AG09309 (cell line): ENCODE data around the gene POFUT1.
"Not testable (repeated sequence)": the region's sequence is repeated elsewhere in the genome, so short reads cannot be mapped to it uniquely, and the experiment has no call there.

Experiments used
- DNase-seq: peaks from one replicate; pipeline ENCODE4 v3.0.0-alpha.2; 2010; ENCODE audit warnings: low read depth
- H3K4me3 ChIP-seq: 2 replicates; pipeline ENCODE4 v1.5.1; 2011; ENCODE audit warnings: mild to moderate bottlenecking, low read depth, low read length, moderate library complexity; ENCODE audit not compliant: control insufficient read depth
- TF ChIP-seq, protein P1 (sequence below): IDR thresholded peaks from 2 replicates; pipeline ENCODE4 v1.5.1; 2011; ENCODE audit warnings: mild to moderate bottlenecking, low read depth, low read length, inconsistent platforms; ENCODE audit not compliant: insufficient read depth, control insufficient read depth; ENCODE audit errors: missing control alignments

Gene POFUT1

DNA sequence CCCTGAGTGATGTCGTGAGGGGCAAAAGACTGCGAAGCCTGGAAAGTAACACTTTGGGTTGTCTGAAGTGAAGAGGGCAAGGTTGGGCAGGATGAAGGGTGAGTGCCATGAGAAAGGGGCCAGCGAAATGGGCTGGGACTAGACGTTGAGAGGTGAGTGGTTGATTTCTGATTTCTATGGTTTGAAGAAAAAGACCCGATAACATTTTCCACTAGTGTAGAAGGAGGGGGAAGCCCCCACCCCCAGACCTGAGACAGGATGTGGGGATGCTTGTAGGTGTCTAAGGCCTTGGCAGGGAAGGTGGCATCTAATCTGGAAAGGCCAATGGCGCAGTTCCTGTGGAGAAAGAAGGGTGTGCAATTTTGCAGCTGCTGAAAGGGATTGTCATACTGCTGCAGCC lies 44.5 kb downstream of the POFUT1 start:
- DNase-seq: no peak
- H3K4me3 ChIP-seq: no peak overlapping the region
- TF ChIP-seq, protein P1, sequence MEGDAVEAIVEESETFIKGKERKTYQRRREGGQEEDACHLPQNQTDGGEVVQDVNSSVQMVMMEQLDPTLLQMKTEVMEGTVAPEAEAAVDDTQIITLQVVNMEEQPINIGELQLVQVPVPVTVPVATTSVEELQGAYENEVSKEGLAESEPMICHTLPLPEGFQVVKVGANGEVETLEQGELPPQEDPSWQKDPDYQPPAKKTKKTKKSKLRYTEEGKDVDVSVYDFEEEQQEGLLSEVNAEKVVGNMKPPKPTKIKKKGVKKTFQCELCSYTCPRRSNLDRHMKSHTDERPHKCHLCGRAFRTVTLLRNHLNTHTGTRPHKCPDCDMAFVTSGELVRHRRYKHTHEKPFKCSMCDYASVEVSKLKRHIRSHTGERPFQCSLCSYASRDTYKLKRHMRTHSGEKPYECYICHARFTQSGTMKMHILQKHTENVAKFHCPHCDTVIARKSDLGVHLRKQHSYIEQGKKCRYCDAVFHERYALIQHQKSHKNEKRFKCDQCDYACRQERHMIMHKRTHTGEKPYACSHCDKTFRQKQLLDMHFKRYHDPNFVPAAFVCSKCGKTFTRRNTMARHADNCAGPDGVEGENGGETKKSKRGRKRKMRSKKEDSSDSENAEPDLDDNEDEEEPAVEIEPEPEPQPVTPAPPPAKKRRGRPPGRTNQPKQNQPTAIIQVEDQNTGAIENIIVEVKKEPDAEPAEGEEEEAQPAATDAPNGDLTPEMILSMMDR: no peak

DNA sequence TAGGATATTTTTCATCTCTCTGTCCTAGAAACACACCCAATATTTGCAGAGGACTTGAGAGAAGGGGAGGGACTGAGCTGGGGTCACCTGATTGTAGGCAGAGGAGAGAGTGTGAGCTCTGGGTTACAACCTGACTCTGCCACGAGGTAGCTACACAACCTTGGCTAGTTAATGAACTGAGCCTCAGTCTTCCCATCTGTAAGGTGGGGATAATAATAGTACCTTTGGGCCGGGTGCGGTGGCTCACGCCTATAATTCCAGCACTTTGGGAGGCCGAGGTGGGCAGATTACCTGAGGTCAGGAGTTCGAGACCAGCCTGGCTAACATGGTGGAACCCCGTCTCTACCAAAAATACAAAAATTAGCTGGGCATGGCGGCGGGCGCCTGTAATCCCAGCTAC lies 53.3 kb downstream of the POFUT1 start:
- DNase-seq, H3K4me3 ChIP-seq: not testable (repeated sequence)

DNA sequence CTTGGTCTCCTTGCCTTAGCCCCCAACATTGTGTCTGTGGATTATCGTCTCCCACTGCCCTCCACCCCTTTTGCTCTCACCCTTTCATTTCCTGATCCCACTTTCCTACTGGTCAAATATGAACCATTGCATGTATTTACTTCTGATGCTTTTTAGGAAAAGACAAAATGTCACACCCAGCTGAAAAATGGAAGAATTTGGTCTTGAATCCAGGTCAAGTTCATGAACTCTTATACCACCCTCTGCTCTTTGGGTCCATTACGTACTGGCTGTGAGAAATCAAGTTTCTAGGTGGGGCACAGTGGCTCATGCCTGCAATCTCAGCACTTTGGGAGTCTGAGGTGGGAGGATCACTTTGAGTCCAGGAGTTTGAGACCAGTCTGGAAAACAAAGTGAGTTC lies 54.0 kb downstream of the POFUT1 start:
- TF ChIP-seq, protein P1: no peak
- H3K4me3 ChIP-seq: no peak overlapping the region

DNA sequence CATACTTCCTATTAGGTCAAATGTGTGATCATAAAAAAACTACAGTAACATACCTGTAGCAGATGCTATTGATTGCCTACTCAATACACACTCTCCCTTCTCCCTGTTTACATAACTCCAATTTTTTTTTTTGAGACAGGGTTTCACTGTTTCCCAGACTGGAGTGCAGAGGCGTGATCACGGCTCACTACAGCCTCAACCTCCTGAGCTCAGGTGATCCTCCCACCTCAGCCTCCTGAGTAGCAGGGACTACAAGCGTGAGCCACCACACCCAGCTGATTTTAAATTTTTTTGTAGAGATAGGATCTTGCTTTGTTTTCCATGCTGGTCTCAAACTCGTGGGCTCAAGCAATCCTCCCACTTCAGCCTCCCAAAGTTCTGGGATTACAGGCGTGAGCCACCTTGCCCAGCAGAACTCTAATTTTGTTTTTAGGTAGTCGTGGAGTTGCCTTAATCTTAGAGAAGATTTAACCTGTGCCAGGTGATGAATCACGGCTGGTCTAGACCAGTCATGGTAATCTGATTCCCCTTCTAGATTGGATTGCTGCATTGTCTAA lies 55.8 kb downstream of the POFUT1 start:
- DNase-seq: no peak
- TF ChIP-seq, protein P1: no peak
- H3K4me3 ChIP-seq: no peak overlapping the region

More for the DNA sequence above, 54.0 kb downstream of the POFUT1 start:
- no peak for DNase-seq

DNA sequence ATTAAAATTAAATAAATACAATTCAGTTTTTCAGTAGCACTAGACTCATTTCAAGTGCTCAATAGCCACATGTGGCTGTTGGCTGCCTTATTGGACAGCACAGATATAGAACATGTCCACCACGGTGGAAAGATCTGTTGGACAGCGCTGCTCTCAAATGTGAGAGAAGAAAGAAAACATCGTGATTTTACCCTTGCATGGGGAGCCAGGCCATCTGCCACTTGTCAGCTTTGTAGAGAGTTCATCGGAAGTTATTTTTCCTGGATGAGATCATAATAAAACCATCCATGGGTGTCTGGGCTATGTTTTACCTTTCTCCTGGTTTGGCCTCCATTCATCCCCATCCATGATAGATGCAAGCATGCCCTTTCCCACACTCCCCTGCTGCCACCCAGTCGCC lies 63.9 kb downstream of the POFUT1 start:
- no peak for DNase-seq
- no peak overlapping the region for H3K4me3 ChIP-seq
- TF ChIP-seq, protein P1: no peak

DNA sequence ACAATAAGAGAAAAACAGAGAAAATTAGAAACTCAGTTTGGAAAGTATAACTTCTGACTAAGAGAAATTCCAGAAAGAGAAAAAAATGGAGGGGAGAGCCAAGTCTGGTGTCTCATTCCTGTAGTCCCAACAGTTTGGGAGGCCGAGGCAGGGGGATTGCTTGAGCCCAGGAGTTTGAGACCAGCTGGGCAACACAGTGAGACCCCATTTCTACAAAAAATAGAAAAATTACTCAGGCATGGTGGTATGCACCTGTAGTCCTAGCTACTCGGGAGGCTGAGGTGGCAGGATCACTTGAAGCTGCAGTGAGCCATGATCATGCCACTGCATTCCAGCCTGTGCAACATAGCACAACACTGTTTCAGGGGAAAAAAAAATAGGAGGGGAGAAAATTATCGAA lies 66.7 kb downstream of the POFUT1 start:
- H3K4me3 ChIP-seq: no peak overlapping the region
- TF ChIP-seq, protein P1: no peak
- DNase-seq: no peak

DNA sequence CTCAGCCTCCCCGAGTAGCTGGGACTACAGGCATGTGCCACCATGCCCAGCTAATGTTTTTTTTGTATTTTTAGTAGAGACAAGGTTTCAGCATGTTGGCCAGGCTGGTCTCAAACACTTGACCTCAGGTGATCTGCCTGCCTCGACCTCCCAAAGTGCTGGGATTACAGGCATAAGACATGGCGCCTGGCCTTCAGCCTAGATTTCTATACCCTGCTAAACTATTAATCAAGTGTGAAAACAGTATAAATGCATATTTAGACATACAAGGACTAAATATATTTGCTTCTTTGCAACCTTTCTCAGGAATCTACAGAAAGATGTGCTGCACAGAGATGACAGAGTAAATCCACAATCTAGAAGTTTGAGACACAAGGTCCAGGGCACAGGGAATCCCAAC lies 67.5 kb downstream of the POFUT1 start:
- DNase-seq, H3K4me3 ChIP-seq: not testable (repeated sequence)
